Lower leg skin (tissue), 4 donors: ENCODE measurements around the gene CFAP221. TPM values are rescaled to one million over a fixed set of nuclear protein-coding genes. Genes with fewer than 3 reads are reported as not detected.

ENCODE experiments used
- DNase-seq, 2 donors: peaks; one replicate each; pipeline ENCODE4 v3.0.0-alpha.2; 2019; ENCODE audit warnings: low spot score in 2 of 2
- H3K4me3 ChIP-seq: fragments of 200-600 bp; sonication (generic); 2 replicates; pipeline ENCODE4 v1.5.1; 2017; ENCODE audit warnings: mild to moderate bottlenecking, low read depth; ENCODE audit not compliant: poor library complexity, severe bottlenecking
- POLR2A ChIP-seq, 2 donors: fragments of 450-650 bp; IDR thresholded peaks; one replicate each; pipeline ENCODE4 v1.6.1; 2016 to 2017; ENCODE audit warnings: antibody characterized with exemption in 2 of 2, mild to moderate bottlenecking in 1 of 2, moderate library complexity in 1 of 2
- WGBS, 2 donors: methylation state at CpG; one replicate each; pipeline ENCODE4 v1.1.5; 2018; 5-methylcytosine and 5-hydroxymethylcytosine counted together
- intact Hi-C: fragments of 100-400 bp; cut with DNase I; formaldehyde crosslinking; loops from one replicate; pipeline ENCODE4 v1.15.0; 2023; ENCODE audit warnings: low total_unique reads
- total RNA-seq, 4 donors: library from RNA; depleted of rRNA; stranded (reverse); fragments of >200 nt; gene quantifications; one replicate each; pipeline ENCODE4 v1.1.0, GENCODE V29; 2016
- TF ChIP-seq, protein P1 (sequence below), 3 donors: fragments of 450-650 bp; IDR thresholded peaks; one replicate each; pipeline ENCODE4 v1.5.1; 2016; ENCODE audit warnings: antibody characterized with exemption in 3 of 3, mild to moderate bottlenecking in 3 of 3, moderate library complexity in 2 of 3

CFAP221 gene
- total RNA-seq, 4 donors from 2014 or later = not detected

DNA sequence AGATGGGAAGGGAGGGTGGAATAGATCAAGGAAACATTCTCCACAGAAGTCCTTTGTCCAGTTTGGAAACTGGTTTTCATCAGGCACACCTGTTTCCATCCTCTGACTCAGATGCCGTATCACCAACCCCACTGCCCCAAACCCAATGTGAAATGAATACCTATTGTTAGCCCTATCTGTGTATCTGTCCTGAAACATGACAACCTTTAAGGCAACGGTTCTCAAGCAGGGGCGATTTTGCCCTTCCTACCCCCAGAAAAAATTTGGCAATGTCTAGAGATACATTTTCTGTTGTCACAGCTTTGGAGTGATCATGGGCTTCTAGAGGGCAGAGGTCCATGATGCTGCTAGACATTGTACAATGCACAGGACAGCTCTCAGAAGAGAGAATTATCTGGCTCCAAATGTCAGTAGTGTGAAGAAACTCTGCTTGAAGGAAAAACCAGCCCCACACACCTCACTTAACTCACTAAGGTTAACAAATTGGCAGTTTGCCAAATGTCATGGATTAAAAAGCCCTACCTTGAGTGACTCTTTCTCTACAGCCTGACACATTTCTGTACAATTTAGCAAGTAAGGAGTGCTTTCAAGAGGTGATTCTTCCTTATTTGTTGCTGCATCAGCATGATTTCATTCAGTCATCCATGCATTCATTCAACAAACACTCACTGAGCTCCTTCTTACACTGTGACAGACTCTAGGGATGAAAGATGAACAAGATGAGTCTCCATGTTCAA lies 23.4 kb upstream of the CFAP221 start:
- H3K4me3 ChIP-seq = no peak overlapping the region
- peak in 1 of 2 donors; percentile 53 for DNase-seq
- intact Hi-C loops = no loop called here
- no peak for TF ChIP-seq POLR2A (IDR thresholded peaks at IDR 0.05)
- TF ChIP-seq, protein P1, sequence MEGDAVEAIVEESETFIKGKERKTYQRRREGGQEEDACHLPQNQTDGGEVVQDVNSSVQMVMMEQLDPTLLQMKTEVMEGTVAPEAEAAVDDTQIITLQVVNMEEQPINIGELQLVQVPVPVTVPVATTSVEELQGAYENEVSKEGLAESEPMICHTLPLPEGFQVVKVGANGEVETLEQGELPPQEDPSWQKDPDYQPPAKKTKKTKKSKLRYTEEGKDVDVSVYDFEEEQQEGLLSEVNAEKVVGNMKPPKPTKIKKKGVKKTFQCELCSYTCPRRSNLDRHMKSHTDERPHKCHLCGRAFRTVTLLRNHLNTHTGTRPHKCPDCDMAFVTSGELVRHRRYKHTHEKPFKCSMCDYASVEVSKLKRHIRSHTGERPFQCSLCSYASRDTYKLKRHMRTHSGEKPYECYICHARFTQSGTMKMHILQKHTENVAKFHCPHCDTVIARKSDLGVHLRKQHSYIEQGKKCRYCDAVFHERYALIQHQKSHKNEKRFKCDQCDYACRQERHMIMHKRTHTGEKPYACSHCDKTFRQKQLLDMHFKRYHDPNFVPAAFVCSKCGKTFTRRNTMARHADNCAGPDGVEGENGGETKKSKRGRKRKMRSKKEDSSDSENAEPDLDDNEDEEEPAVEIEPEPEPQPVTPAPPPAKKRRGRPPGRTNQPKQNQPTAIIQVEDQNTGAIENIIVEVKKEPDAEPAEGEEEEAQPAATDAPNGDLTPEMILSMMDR (IDR thresholded peaks at IDR 0.05) = no peak
- 79% methylated on average over 3 of the region's 3 CpGs for WGBS, 2 donors

DNA sequence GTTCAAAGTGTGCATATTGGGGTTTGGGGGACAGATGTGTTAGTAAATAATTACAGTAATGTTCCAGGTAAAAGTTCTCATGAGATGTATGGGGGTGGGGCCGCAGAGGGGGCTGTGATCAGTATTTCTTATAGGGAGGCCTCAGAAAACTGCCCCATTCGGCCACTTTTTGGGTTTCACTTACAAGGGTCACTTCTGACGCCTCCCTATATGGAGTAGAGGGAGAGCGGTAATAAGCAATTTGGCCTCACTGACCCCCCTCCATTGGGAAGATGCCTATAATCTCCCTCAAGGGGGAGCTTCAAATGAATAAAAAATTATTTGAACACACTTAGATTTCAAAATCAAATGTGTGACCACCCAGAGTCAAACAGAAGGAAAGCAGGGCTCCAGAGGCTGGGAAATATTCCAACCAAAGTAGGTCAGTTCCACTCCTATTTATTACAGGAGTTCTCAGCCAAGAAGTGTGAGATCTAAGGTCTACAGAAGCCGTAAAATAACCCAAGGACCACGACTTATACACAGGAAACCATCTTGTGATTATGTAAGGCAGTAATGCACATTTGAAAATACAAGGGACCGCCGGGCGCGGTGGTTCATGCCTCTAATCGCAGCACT lies 22.7 kb upstream of the CFAP221 start:
- H3K4me3 ChIP-seq = no peak overlapping the region
- DNase-seq = peak in 1 of 2 donors; percentile 12
- WGBS, 2 donors = 84 to 85% methylated on average over 11 of the region's 11 CpGs
- intact Hi-C loops = no loop called here
- TF ChIP-seq, protein P1 (IDR thresholded peaks at IDR 0.05) = no peak
- TF ChIP-seq POLR2A (IDR thresholded peaks at IDR 0.05) = no peak

GRCh38 chr2:119522671-119523070 lies 21.6 kb upstream of the CFAP221 start:
- H3K4me3 ChIP-seq = no peak overlapping the region
- WGBS, 2 donors = 54 to 67% methylated on average over 6 of the region's 6 CpGs

DNA sequence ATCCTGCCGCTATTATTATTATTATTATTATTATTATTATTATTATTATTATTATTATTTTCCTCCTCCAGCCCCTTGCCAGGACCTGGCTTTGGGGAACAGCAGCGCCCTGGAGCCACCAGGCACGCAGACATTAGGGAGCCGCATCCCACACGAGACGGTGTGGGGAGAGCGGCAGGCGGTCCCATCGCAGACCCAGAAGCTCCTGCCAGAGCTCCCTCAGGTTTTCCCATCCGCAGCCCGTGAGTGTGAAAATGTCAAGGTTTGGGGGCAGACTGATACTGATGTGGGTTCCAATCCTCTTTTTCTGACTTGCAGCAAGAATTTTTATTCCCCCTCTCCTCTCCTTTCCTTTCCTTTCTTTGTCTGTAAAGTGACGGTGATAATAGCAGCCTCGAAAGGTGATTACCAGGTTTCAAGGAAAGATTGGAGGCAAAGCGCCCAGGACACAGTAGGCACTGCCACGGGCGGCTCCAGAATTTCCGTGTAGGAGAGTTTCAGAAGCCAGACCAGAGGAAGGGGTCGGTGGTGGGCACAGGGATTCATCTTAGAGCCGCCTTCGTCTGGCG lies 20.8 kb upstream of the CFAP221 start:
- intact Hi-C loops = no loop called here

More at GRCh38 chr2:119522671-119523070, 21.6 kb upstream of the CFAP221 start:
- TF ChIP-seq, protein P1 (IDR thresholded peaks at IDR 0.05) = no peak
- no peak for TF ChIP-seq POLR2A (IDR thresholded peaks at IDR 0.05)
- peak in 1 of 2 donors; percentile 56 for DNase-seq
- intact Hi-C loops = no loop called here

DNA sequence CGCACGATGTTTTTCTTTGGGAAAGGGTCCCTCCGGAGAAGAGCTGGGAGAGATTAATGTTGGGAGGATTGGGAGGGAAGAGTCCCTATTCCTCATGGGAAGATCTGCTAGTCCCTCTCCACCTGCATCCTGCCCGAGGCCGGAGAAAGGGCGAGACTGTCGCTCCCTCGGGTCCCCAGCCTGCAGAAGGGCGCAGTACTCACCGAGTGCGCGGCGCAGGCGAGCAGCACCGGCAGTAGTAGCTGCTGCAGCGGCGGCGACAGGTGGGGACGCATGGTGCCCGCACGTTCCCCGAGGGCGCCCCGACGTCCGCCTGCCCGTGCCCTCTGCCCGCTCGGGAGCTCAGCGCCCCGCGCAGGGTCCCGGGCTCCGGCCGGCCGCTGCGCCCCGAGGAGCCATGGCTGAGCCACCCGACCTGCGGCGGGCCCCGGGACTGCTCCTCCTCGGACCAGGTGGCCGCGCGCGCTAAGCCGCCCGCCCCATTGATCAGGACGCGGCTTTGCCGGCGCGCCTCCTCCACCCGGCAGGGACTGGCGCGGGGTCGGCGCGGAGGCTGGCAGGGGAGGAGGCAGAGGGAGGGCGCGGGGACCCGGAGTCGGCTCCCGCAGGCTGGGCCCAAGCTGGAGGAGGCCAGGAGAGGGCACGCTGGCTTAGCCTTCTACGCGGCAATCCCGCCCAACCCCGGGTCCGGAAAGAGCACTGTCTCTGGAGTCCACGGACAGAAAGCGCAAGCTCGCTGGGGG lies 20.1 kb upstream of the CFAP221 start, which contains the start of gene SCTR:
Gene SCTR, minus strand, starts transcription at position 532 of the 743 bp plus-strand sequence. Its CDS starts 257 bp downstream, at position 275.
- H3K4me3 ChIP-seq = no peak within 1 kb of the TSS
- peak in 1 of 2 donors; percentile 76 for DNase-seq
- TF ChIP-seq, protein P1 (IDR thresholded peaks at IDR 0.05) = no peak
- no peak for TF ChIP-seq POLR2A (IDR thresholded peaks at IDR 0.05)
- 7 to 20% methylated on average over 22 to 34 of the region's 74 CpGs for WGBS, 2 donors
- intact Hi-C loops = no loop called here

More for the DNA sequence above, 20.8 kb upstream of the CFAP221 start:
- DNase-seq = peak in 1 of 2 donors; percentile 40
- 7 to 9% methylated on average over 21 of the region's 21 CpGs for WGBS, 2 donors
- no peak for TF ChIP-seq POLR2A (IDR thresholded peaks at IDR 0.05)
- TF ChIP-seq, protein P1 (IDR thresholded peaks at IDR 0.05) = no peak
- no peak overlapping the region for H3K4me3 ChIP-seq
